ENCODE results near the gene GPD2. TPM values are rescaled to one million over a fixed set of nuclear protein-coding genes. Genes with fewer than 3 reads are reported as not detected.

The GPD2 gene
- total RNA-seq, 8 experiments from 2014 or later, result 2.1 to 69.3 (median 6.9) TPM

Other genes with a start within 250 kb of the GPD2 start
- gene NR4A2, start 103.7 kb upstream of the GPD2 start, total RNA-seq, result 1 to 10 TPM in 3 of 8 experiments, under 1 TPM in 5; 0.09 to 4.3 (median 0.91) TPM

Measured in motor neuron (in vitro differentiated cells).